Activated T-cell treated with anti-CD3 and anti-CD28 coated beads, Interleukin-2, amount 50 U/mL, for 1 hour (primary cell): Measurements from ENCODE around the gene LITAF.
"Not testable (repeated sequence)": the region's sequence is repeated elsewhere in the genome, so short reads cannot be mapped to it uniquely, and the experiment has no call there.

ENCODE experiments used
- DNase-seq: peaks from one replicate; pipeline ENCODE4 v3.0.0-alpha.2; 2020

LITAF gene

DNA sequence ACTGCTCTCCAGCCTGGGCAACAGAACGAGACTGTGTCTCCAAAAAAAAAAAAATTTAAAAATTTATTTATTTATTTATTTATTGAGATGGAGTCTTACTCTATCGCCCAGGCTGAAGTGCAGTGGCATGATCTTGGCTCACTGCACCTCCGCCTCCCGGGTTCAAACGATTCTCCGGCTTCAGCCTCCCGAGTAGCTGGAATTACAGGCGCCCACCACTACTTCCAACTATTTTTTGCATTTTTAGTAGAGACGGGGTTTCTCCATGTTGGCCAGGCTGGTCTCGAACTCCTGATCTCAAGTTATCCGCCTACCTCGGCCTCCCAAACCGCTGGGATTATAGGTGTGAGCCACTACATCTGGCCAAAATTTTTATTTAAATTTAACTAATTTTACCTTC, 73.4 kb downstream of the LITAF start:
- DNase-seq: not testable (repeated sequence)

- DNase-seq: no peak
Measured at GRCh38 chr16:11511801-11512200, 74.9 kb downstream of the LITAF start.

DNA sequence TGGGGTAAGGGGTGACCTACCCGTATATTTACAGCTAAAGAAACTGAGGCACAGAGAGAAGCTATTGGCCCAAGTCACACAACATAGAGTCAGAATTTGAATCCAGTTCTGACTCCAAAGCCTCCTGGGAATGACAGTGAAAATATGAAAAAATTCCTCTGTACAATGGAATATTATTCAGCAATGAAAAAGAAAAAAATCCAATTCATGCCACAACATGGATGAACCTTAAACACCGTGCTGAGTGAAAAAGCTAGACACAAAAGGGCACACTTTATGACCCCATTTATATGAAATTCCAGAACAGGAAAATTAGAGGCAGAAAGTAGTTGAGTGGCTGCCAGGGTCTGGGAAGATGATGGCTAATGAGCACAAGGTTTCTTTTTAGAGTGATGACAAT, 75.4 kb downstream of the LITAF start:
- no peak for DNase-seq

GRCh38 chr16:11510178-11510973, 76.3 kb downstream of the LITAF start:
- no peak for DNase-seq

- DNase-seq: no peak
Measured at GRCh38 chr16:11507991-11508390, 78.7 kb downstream of the LITAF start.

DNA sequence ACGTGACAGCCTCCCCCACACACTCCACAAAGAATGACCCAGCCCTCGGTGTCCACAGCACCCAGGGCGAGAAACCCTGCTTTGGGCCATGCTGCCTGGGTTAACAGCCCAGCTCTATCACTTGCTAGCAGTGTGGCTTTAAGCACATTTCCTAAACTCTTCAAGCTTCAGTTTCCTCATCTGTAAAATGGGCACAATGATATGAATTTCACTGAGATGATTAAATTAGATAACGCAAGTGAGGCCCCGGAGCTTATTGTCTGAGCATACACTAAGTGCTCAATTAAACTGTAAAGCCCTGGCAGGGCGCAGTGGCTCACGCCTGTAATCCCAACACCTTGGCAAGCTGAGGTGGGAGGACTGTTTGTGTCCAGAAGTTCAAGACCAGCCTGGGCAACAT, 79.4 kb downstream of the LITAF start:
- no peak for DNase-seq

DNA sequence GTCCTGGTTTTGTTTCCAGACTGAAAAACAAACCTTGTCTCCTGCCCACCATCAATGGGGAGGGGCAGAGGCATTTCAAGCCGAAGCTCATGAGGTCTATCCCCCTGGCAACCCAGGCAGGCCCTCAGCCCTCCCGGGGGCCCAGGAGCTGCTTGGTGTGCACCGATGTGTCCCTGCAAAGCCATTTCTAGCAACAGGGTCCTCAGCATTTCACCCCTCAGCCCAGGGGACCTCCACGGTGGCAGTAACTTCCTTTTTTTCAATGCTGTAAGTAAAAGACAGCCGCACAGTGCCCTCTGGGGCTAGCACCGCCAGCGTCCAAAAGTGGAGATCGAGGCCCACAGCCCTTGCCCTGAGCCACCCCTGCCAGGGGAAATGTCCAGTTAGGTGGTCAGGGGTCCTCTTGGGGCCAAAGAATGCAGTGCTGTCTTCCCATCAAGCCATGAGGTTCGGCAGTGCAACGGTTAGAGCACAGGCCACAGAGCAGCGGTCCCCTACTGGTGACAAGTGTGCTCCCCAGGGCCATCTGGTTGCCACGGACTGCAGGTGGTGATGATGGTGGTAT, 79.9 kb downstream of the LITAF start:
- DNase-seq: no peak

DNA sequence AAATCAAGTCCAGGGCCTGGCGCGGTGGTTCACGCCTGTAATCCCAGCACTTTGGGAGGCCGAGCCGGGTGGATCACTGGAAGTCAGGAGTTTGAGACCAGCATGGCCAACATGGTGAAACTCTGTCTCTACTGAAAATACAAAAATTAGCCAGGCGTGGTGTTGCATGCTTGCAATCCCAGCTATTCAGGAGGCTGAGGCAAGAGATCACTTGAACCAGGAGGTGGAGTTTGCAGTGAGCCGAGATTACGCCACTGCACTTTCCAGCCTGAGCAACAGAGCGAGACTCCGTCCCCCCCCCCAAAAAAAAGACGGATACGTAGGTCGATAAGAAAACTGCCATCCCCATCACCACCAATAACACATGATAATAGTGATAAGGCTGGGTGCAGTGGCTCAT, 82.5 kb downstream of the LITAF start:
- DNase-seq: not testable (repeated sequence)

- DNase-seq: no peak
Measured at GRCh38 chr16:11503566-11503965, 83.2 kb downstream of the LITAF start.

DNA sequence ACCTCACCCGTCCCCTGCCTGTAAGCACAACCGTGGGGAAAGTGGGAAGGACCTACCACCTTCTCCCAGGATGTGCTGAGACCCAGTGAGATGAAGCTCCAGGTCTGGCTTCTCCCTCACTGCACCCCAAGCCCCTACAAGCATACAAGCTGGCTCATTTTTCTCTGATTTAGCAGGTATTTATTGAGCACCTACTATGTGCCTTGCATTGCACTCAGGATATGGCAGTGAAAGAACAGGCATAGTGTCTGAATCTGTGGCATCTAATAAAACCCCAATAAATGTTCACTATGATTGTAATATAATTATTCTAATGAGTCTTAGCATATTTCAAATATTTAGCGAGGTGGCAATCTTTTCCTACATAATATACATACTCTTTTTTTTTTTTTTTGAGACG, 84.5 kb downstream of the LITAF start:
- no peak for DNase-seq

DNA sequence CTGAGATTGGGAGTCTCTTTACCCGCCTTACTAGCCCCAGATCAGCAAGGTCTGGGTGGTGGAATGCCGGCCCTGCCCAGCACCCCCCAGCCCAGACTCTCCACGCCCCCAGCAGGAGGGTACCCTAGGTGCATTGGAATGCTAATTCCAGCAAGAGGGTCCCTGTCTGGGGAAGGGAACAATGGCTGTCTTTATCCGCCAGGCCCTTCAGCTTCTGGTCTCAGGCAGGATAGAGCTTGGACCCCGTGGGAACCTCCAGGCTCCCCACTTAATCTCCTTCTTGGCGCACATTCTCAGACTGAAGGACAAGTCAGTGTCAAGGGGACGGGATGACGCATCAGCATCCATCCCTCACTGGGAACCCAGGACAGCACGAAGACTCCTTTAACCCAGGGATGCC, 85.1 kb downstream of the LITAF start:
- DNase-seq: no peak

DNA sequence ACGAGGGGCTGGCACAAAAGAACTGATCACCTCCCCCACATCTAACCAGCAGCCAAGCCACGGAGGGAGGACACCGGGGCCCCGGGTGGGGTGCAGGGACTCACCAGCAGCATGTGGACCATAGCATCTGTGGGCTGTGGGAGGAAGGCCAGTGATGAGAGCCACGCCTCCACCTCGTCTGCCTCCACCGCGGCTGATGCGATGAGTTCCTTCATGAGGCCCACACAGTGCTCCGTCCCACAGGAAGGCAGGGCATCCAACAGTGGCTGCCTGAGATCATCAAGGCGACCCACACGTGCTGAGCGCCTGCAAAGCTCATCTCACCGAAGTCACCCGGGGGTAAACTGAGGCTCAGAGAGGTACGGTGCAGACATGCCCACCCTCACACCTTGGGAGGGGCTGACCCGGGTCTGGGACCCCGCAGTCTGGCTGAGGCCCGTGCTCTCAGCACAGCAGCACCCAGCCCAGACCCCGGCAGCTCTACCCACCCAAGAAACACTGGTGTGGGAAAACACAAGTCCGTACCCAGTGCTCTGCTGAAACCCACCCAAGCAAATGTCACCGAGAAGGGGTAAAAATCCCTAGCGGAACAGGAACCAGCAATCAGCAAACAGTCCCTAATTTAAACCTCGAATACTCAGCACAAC, 85.9 kb downstream of the LITAF start:
- DNase-seq: no peak

GRCh38 chr16:11499295-11500089, 87.2 kb downstream of the LITAF start:
- DNase-seq: no peak

DNA sequence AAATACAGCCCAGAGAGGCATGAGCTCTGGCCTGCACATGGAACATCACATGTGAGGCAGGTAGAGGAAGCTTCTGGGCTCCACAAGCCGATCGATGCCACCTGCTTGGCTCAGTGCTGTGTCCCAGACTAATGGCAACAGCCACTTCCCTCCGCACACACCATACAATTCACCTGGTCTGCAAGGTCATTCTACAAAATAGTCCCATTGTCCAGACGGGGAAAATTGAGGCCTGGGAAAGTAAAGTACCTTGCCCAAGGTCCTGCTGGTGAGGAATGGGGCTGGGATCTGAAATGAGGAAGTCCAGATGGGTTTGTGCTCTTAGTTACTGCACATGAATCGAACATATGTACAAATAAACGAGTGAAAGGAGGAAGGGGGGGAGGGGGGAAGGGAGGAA, 88.0 kb downstream of the LITAF start:
- no peak for DNase-seq

GRCh38 chr16:11497851-11498289, 88.8 kb downstream of the LITAF start:
- no peak for DNase-seq
